Brain microvascular endothelial cell (primary cell): Measurements from ENCODE around the gene IMMP2L.

Source experiments
- DNase-seq: peaks from one replicate; pipeline ENCODE4 v3.0.0-alpha.2; 2020
- H3K27ac ChIP-seq: fragments of 250-450 bp; sonication (Bioruptor Pico); 2 replicates; pipeline ENCODE4 v1.5.1; 2020; ENCODE audit warnings: mild to moderate bottlenecking, moderate library complexity
- H3K27me3 ChIP-seq: fragments of 250-450 bp; sonication (Bioruptor Pico); replicated peaks from 2 replicates; pipeline ENCODE4 v1.5.1; 2020; ENCODE audit warnings: mild to moderate bottlenecking
- H3K36me3 ChIP-seq: fragments of 250-450 bp; sonication (Bioruptor Pico); replicated peaks from 2 replicates; pipeline ENCODE4 v1.5.1; 2020; ENCODE audit warnings: mild to moderate bottlenecking
- H3K4me3 ChIP-seq: 2 replicates; pipeline ENCODE4 v1.5.1; 2011; ENCODE audit warnings: low read depth, mild to moderate bottlenecking, control low read depth, low read length, moderate library complexity
- CTCF ChIP-seq: IDR thresholded peaks from 2 replicates; pipeline ENCODE4 v1.5.1; 2011; ENCODE audit warnings: low read depth, mild to moderate bottlenecking, moderate library complexity, low read length, control low read depth, inconsistent platforms; ENCODE audit errors: missing control alignments
- in situ Hi-C: cut with HindIII; loops from 2 replicates; pipeline ENCODE4 v1.10.0; 2017; ENCODE audit warnings: low sequenced_read_pairs, low pct_ligation_motif_present

The IMMP2L gene

GRCh38 chr7:110771717-110772116 is 790.6 kb downstream of the IMMP2L start:
- Histone ChIP-seq H3K27ac (no peak overlapping the region), H3K27me3 (no peaks in the 10 kb centered on the region), H3K4me3 (no peak overlapping the region), H3K36me3 (no peaks in the 10 kb centered on the region)
- no peak for TF ChIP-seq CTCF
- in situ Hi-C loops: no loop called here
- DNase-seq: no peak

GRCh38 chr7:110767550-110768110 is 794.7 kb downstream of the IMMP2L start:
- Histone ChIP-seq H3K36me3 (no peaks in the 10 kb centered on the region), H3K4me3 (no peak overlapping the region), H3K27me3 (no peaks in the 10 kb centered on the region), H3K27ac (no peak overlapping the region)
- in situ Hi-C loops: no loop called here
- no peak for TF ChIP-seq CTCF
- DNase-seq: no peak

GRCh38 chr7:110766864-110767263 is 795.4 kb downstream of the IMMP2L start:
- no peaks in the 10 kb centered on the region for H3K36me3 ChIP-seq
- H3K27me3 ChIP-seq: no peaks in the 10 kb centered on the region
- no peak for TF ChIP-seq CTCF
- no peak for DNase-seq
- in situ Hi-C loops: no loop called here
- H3K4me3 ChIP-seq: no peak overlapping the region
- no peak overlapping the region for H3K27ac ChIP-seq

GRCh38 chr7:110764852-110765251 is 797.4 kb downstream of the IMMP2L start:
- TF ChIP-seq CTCF: no peak
- Histone ChIP-seq H3K4me3 (no peak overlapping the region), H3K27me3 (no peaks in the 10 kb centered on the region), H3K27ac (no peak overlapping the region), H3K36me3 (no peaks in the 10 kb centered on the region)
- no peak for DNase-seq
- in situ Hi-C loops: no loop called here

GRCh38 chr7:110762546-110763225 is 799.6 kb downstream of the IMMP2L start:
- peak; percentile 27 for DNase-seq
- in situ Hi-C loops: no loop called here
- no peak for TF ChIP-seq CTCF
- Histone ChIP-seq H3K27ac (no peak overlapping the region), H3K27me3 (no peaks in the 10 kb centered on the region), H3K36me3 (no peaks in the 10 kb centered on the region), H3K4me3 (no peak overlapping the region)

GRCh38 chr7:110760341-110760740 is 802.0 kb downstream of the IMMP2L start:
- no peak for TF ChIP-seq CTCF
- no peaks in the 10 kb centered on the region for H3K27me3 ChIP-seq
- in situ Hi-C loops: no loop called here
- H3K36me3 ChIP-seq: no peaks in the 10 kb centered on the region
- no peak overlapping the region for H3K4me3 ChIP-seq
- H3K27ac ChIP-seq: no peak overlapping the region
- no peak for DNase-seq
